PC-3 (cell line): ENCODE measurements around the gene VPS26C.

Experiments
- CTCF ChIP-seq: fragments of 300-600 bp; sonication (generic); conservative IDR thresholded peaks from 2 replicates; pipeline ENCODE4 v1.5.1; 2017; ENCODE audit warnings: antibody characterized with exemption, low read depth, mild to moderate bottlenecking, low read length
- EZH2phosphoT487 ChIP-seq: fragments of 300-600 bp; sonication (generic); IDR thresholded peaks from 2 replicates; pipeline ENCODE4 v1.6.1; 2018; ENCODE audit warnings: mild to moderate bottlenecking, antibody characterized with exemption, low read length, borderline replicate concordance

GRCh38 chr21:37300114-37300751, 33.1 kb upstream of the VPS26C start:
- TF ChIP-seq CTCF (no peak), EZH2phosphoT487 (no peak)
